Keratinocyte (primary cell): Measurements from ENCODE around the gene FCER1G.
"Not testable (repeated sequence)": the region's sequence is repeated elsewhere in the genome, so short reads cannot be mapped to it uniquely, and the experiment has no call there.

Source experiments
- CTCF ChIP-seq, 3 experiments: IDR thresholded peaks in 1 of 3; conservative IDR thresholded peaks in 1 of 3; optimal IDR thresholded peaks in 1 of 3; 2 replicates in 2 of 3; 3 replicates in 1 of 3; pipeline versions ENCODE3 to v1.5.1; 2011; ENCODE audit warnings: low read length in 3 of 3, mild to moderate bottlenecking in 3 of 3, moderate library complexity in 2 of 3, control low read depth in 1 of 3, inconsistent platforms in 1 of 3; ENCODE audit not compliant: insufficient read depth in 2 of 3; ENCODE audit errors: extremely low read depth in 1 of 3
- EZH2 ChIP-seq: IDR thresholded peaks from one replicate; pipeline ENCODE4 v1.6.1; 2012; ENCODE audit warnings: inconsistent platforms, mild to moderate bottlenecking, low read length, moderate library complexity

GRCh38 chr1:161224695-161225087, 9.6 kb downstream of the FCER1G start:
- not testable (repeated sequence) for TF ChIP-seq CTCF (optimal IDR thresholded peaks at IDR 0.05 in 1 of 3, IDR thresholded peaks at IDR 0.05 in 1 of 3, conservative IDR thresholded peaks at IDR 0.05 in 1 of 3; ENCODE audit: extremely low read depth in 1 of 3, insufficient read depth in 2 of 3, low read length in 3 of 3); EZH2
